ENCODE results near the gene VSTM4. TPM values are rescaled to one million over a fixed set of nuclear protein-coding genes. Genes with fewer than 3 reads are reported as not detected.

VSTM4 gene
- total RNA-seq, 1 donor from 2014 or later = 2.2 TPM

GRCh38 chr10:49070701-49071100 lies 44.6 kb downstream of the VSTM4 start:
- H3K27ac Mint-ChIP-seq (ENCODE audit: unreplicated experiment) = no peak overlapping the region
- no peaks in the 10 kb centered on the region for H3K4me1 Mint-ChIP-seq

DNA sequence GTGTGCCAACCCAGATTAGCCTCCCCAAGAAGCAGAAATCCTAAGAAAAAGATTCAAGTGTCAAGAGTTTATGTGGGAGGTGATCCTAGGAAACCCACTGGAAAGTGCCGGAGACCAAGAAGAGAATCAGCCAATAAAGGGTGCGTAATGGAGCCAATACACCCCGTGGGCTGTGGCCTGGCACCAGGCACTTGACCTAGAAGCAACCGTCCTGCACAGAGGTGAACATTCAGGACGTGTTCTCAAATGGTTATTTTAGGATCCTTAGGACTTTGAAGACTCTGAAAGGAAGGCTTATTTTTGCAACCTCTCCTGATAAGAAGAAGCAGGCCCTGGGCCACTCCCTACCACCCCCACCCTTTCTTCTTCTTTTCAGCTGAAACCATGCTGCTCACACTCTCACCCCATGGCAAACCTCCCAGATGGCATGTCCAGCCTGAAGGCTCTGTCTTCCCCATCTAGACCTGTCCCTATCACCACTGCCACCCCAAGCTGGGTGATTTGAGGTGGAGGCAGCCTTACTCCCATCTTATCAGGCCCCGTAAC lies 46.6 kb downstream of the VSTM4 start:
- no peaks in the 10 kb centered on the region for H3K27me3 Mint-ChIP-seq (ENCODE audit: low read depth)
- TF ChIP-seq, protein P1, sequence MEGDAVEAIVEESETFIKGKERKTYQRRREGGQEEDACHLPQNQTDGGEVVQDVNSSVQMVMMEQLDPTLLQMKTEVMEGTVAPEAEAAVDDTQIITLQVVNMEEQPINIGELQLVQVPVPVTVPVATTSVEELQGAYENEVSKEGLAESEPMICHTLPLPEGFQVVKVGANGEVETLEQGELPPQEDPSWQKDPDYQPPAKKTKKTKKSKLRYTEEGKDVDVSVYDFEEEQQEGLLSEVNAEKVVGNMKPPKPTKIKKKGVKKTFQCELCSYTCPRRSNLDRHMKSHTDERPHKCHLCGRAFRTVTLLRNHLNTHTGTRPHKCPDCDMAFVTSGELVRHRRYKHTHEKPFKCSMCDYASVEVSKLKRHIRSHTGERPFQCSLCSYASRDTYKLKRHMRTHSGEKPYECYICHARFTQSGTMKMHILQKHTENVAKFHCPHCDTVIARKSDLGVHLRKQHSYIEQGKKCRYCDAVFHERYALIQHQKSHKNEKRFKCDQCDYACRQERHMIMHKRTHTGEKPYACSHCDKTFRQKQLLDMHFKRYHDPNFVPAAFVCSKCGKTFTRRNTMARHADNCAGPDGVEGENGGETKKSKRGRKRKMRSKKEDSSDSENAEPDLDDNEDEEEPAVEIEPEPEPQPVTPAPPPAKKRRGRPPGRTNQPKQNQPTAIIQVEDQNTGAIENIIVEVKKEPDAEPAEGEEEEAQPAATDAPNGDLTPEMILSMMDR (conservative IDR thresholded peaks at IDR 0.05) = no peak
- no peak for DNase-seq (ENCODE audit: low read depth, low spot score)

More at GRCh38 chr10:49070701-49071100, 44.6 kb downstream of the VSTM4 start:
- Mint-ChIP-seq H3K27me3 (ENCODE audit: low read depth) (no peaks in the 10 kb centered on the region), H3K4me3 (no peak overlapping the region), H3K36me3 (ENCODE audit: low read depth) (peaks cover 4% of the 10 kb centered on the region), H3K9me3 (peaks cover 2% of the 10 kb centered on the region)
- DNase-seq (ENCODE audit: low read depth, low spot score) = no peak
- TF ChIP-seq, protein P1 (conservative IDR thresholded peaks at IDR 0.05) = no peak

DNA sequence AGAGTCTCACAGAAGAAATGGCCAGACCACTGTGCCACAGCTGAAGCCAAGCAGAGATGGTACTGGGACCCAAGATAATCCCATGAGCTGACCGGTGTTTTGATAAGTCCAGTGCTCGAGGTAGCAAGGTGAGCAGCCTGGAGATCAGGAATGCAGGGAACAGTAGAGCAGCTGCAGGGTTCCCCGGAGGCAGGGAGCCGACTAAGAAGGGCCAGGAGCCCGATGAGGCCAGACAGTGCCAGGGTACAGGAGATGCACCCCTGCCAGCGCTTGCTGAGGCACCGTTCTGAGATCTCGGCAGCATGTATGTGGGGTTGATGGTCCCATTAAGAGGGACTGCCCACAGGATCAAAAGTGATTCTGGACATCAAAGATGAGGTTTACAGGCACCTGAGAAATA lies 47.1 kb downstream of the VSTM4 start:
- no peaks in the 10 kb centered on the region for H3K4me1 Mint-ChIP-seq
- no peak for DNase-seq (ENCODE audit: low read depth, low spot score)
- H3K36me3 Mint-ChIP-seq (ENCODE audit: low read depth) = peaks cover 7% of the 10 kb centered on the region
- no peaks in the 10 kb centered on the region for H3K27me3 Mint-ChIP-seq (ENCODE audit: low read depth)
- no peak overlapping the region for H3K27ac Mint-ChIP-seq (ENCODE audit: unreplicated experiment)
- TF ChIP-seq, protein P1 (conservative IDR thresholded peaks at IDR 0.05) = no peak
- no peak overlapping the region for H3K4me3 Mint-ChIP-seq
- H3K9me3 Mint-ChIP-seq = peaks cover 5% of the 10 kb centered on the region

More for the DNA sequence above, 46.6 kb downstream of the VSTM4 start:
- Mint-ChIP-seq H3K4me1 (no peaks in the 10 kb centered on the region), H3K36me3 (ENCODE audit: low read depth) (peaks cover 4% of the 10 kb centered on the region), H3K9me3 (peaks cover 2% of the 10 kb centered on the region), H3K27ac (ENCODE audit: unreplicated experiment) (no peak overlapping the region), H3K4me3 (no peak overlapping the region)

GRCh38 chr10:49066944-49067730 lies 48.2 kb downstream of the VSTM4 start:
- no peaks in the 10 kb centered on the region for H3K4me1 Mint-ChIP-seq
- no peaks in the 10 kb centered on the region for H3K27me3 Mint-ChIP-seq (ENCODE audit: low read depth)
- no peak for DNase-seq (ENCODE audit: low read depth, low spot score)
- H3K4me3 Mint-ChIP-seq = no peak overlapping the region
- peak overlapping the region; percentile 27 for H3K27ac Mint-ChIP-seq (ENCODE audit: unreplicated experiment)
- peaks cover 7% of the 10 kb centered on the region for H3K36me3 Mint-ChIP-seq (ENCODE audit: low read depth)
- TF ChIP-seq, protein P1 (conservative IDR thresholded peaks at IDR 0.05) = no peak
- peaks cover 10% of the 10 kb centered on the region for H3K9me3 Mint-ChIP-seq

DNA sequence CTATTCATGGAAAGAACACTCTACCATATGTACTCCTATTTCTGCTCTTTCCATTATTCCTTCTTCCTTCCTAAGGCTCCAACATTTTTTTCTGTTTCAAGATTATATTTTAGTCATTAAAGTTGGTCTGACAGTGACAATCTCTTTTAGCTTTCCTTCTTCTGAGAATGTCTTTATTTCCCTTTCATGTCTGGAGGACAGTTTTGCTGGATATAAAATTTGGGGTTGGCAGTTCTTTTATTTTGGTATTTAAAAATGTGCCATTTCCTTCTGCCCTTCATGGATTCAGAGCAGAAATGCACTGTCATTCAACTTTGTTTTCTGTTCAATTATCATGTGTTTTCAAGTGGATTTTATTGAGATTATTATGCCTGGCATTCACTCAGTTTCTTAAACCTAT lies 53.1 kb downstream of the VSTM4 start:
- peaks cover 7% of the 10 kb centered on the region for H3K4me1 Mint-ChIP-seq
- H3K9me3 Mint-ChIP-seq = peaks cover 22% of the 10 kb centered on the region
- no peak overlapping the region for H3K27ac Mint-ChIP-seq (ENCODE audit: unreplicated experiment)
- H3K36me3 Mint-ChIP-seq (ENCODE audit: low read depth) = peaks cover 14% of the 10 kb centered on the region
- no peaks in the 10 kb centered on the region for H3K27me3 Mint-ChIP-seq (ENCODE audit: low read depth)
- H3K4me3 Mint-ChIP-seq = no peak overlapping the region
- no peak for DNase-seq (ENCODE audit: low read depth, low spot score)
- TF ChIP-seq, protein P1 (conservative IDR thresholded peaks at IDR 0.05) = no peak

Measured in neural crest cell (in vitro differentiated cells).